PC-9 (cell line): ENCODE results near the gene LIN9. TPM values are rescaled to one million over a fixed set of nuclear protein-coding genes. Genes with fewer than 3 reads are reported as not detected.

ENCODE experiments used
- BruUV-seq: library from RNA; stranded (reverse); fragments of 400-500 nt; replicated peaks from 2 replicates; lab custom pipeline; 2021; lab: Mats Ljungman, UMichigan
- CTCF ChIA-PET: fragments of 300-600 bp; sonication (Branson Sonifier 250); formaldehyde crosslinking; loops from one replicate; lab custom pipeline; 2022; ENCODE audit warnings: antibody characterized with exemption; lab: Charles Lee
- POLR2A ChIA-PET: fragments of 300-600 bp; sonication (Branson Sonifier 250); formaldehyde crosslinking; loops from one replicate; lab custom pipeline; 2022; ENCODE audit warnings: antibody characterized with exemption; ENCODE audit not compliant: unreplicated experiment; lab: Charles Lee
- DNase-seq, 2 experiments: peaks; one replicate each; pipeline versions ENCODE4 v3.0.0 to v3.0.0-alpha.2; 2015 to 2022; ENCODE audit warnings: mixed read lengths in 1 of 2
- H2AFZ ChIP-seq: fragments of 200-600 bp; sonication (generic); 2 replicates; pipeline ENCODE4 v1.8.1; 2017; ENCODE audit warnings: antibody characterized with exemption
- H3F3A ChIP-seq: fragments of 200-600 bp; sonication (generic); 2 replicates; pipeline ENCODE4 v1.8.1; 2017; ENCODE audit warnings: antibody characterized with exemption, mild to moderate bottlenecking, low read depth; ENCODE audit not compliant: insufficient read depth
- H3K27ac ChIP-seq: fragments of 200-600 bp; sonication (generic); 2 replicates; pipeline ENCODE4 v1.6.1; 2016; ENCODE audit warnings: mixed run types
- H3K27me3 ChIP-seq: fragments of 200-600 bp; sonication (generic); 2 replicates; pipeline ENCODE4 v1.6.1; 2016; ENCODE audit warnings: low read depth, mixed run types; ENCODE audit not compliant: insufficient read depth
- H3K36me3 ChIP-seq: fragments of 200-600 bp; sonication (generic); 2 replicates; pipeline ENCODE4 v1.6.1; 2016; ENCODE audit warnings: low read depth, mixed run types
- H3K4me1 ChIP-seq: fragments of 200-600 bp; sonication (generic); replicated peaks from 2 replicates; pipeline ENCODE4 v1.6.1; 2016; ENCODE audit warnings: mixed run types; ENCODE audit not compliant: insufficient read depth
- H3K4me2 ChIP-seq: fragments of 200-600 bp; sonication (generic); 2 replicates; pipeline ENCODE4 v1.6.1; 2017; ENCODE audit warnings: mixed run types
- H3K4me3 ChIP-seq: fragments of 200-600 bp; sonication (generic); 2 replicates; pipeline ENCODE4 v1.6.1; 2016; ENCODE audit warnings: mixed run types
- H3K79me2 ChIP-seq: fragments of 200-600 bp; sonication (generic); 2 replicates; pipeline ENCODE4 v1.6.1; 2017; ENCODE audit warnings: low read depth, mixed run types
- H3K9me2 ChIP-seq: fragments of 200-600 bp; sonication (generic); 2 replicates; pipeline ENCODE4 v1.8.1; 2017; ENCODE audit warnings: mild to moderate bottlenecking; ENCODE audit not compliant: insufficient read depth
- H3K9me3 ChIP-seq: fragments of 200-600 bp; sonication (generic); 2 replicates; pipeline ENCODE4 v1.8.1; 2016; ENCODE audit warnings: low read depth; ENCODE audit not compliant: insufficient read depth
- H4K20me1 ChIP-seq: fragments of 200-600 bp; sonication (generic); 2 replicates; pipeline ENCODE4 v1.8.1; 2017; ENCODE audit not compliant: insufficient read depth
- EZH2 ChIP-seq: fragments of 200-600 bp; sonication (generic); IDR thresholded peaks from 2 replicates; pipeline ENCODE4 v1.8.0; 2017; ENCODE audit warnings: antibody characterized with exemption, low read depth
- intact Hi-C: fragments of 100-400 bp; cut with micrococcal nuclease; formaldehyde crosslinking; loops from one replicate; pipeline ENCODE4 v1.10.0; 2022; ENCODE audit not compliant: unreplicated experiment
- total RNA-seq: library from RNA; stranded (reverse); gene quantifications from 2 replicates; pipeline ENCODE4 v1.2.3, GENCODE V29; 2021
- TF ChIP-seq, protein P1 (sequence below): fragments of 200-600 bp; sonication (generic); conservative IDR thresholded peaks from 2 replicates; pipeline ENCODE4 v1.6.1; 2017; ENCODE audit warnings: mixed run types, antibody characterized with exemption, mild to moderate bottlenecking, moderate library complexity

Gene LIN9
- total RNA-seq, 1 experiment from 2014 or later = 12.1 TPM

DNA sequence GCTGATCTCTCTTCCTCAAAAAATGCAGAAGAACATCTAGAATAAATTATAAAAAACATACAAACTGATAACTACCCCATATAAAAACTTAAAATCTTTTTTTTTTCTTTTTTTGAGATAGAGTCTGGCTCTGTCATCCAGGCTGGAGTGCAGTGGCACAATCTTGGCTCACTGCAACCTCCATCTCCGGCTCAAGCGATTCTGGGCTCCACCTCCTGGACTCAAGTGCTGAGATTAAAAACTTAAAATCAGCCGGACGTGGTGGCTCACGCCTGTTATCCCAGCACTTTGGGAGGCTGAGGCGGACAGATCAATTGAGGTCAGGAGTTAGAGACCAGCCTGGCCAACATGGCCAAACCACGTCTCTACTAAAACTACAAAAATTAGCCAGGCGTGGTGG is 31.1 kb downstream of the LIN9 start:
- no peaks in the 10 kb centered on the region for H3K79me2 ChIP-seq
- H3K27ac ChIP-seq = no peak overlapping the region
- no peak overlapping the region for H3K4me2 ChIP-seq
- no TSS peak for BruUV-seq
- DNase-seq = no peak
- intact Hi-C loops = loop anchor here (10.0 kb wide), 1 partner anchor 213 kb away; the partner anchor contains the start of gene H3-3A
- peaks cover 7% of the 10 kb centered on the region; the same call in 1 of the 2 replicates for H3F3A ChIP-seq
- no peaks in the 10 kb centered on the region for H3K27me3 ChIP-seq
- H3K36me3 ChIP-seq = peaks cover 11% of the 10 kb centered on the region; the same call in 1 of the 2 replicates
- ChIA-PET POLR2A (no interaction called here), CTCF (no interaction called here)
- no peaks in the 10 kb centered on the region for H3K9me3 ChIP-seq
- TF ChIP-seq EZH2 = no peak
- TF ChIP-seq, protein P1, sequence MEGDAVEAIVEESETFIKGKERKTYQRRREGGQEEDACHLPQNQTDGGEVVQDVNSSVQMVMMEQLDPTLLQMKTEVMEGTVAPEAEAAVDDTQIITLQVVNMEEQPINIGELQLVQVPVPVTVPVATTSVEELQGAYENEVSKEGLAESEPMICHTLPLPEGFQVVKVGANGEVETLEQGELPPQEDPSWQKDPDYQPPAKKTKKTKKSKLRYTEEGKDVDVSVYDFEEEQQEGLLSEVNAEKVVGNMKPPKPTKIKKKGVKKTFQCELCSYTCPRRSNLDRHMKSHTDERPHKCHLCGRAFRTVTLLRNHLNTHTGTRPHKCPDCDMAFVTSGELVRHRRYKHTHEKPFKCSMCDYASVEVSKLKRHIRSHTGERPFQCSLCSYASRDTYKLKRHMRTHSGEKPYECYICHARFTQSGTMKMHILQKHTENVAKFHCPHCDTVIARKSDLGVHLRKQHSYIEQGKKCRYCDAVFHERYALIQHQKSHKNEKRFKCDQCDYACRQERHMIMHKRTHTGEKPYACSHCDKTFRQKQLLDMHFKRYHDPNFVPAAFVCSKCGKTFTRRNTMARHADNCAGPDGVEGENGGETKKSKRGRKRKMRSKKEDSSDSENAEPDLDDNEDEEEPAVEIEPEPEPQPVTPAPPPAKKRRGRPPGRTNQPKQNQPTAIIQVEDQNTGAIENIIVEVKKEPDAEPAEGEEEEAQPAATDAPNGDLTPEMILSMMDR = no peak
- H3K4me3 ChIP-seq = no peak overlapping the region
- H3K4me1 ChIP-seq = no peaks in the 10 kb centered on the region
- H2AFZ ChIP-seq = no peak overlapping the region
- no peaks in the 10 kb centered on the region for H4K20me1 ChIP-seq
- no peaks in the 10 kb centered on the region for H3K9me2 ChIP-seq

DNA sequence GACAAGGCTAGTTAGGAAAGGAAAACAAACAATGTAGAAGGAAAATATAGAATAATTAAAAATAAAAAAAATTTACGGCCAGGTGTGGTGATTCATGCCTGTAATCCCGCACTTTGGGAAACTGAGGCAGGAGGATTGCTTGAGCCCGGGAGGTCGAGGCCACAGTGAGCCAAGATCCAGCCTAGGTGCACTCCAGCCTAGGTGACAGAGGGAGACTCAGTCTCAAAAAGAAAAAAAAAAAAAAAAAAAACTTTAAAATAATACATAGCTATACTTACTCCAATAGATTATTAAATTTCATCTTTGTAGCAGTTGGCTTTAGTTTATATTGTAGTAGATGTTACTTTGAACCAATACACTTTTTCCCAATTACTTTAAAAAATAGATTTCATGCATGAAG is 32.0 kb downstream of the LIN9 start:
- ChIA-PET POLR2A (interaction anchor here (0.6 kb wide), 1 partner anchor 48 kb away, joined by 3 read pairs; no protein-coding TSS in a partner anchor), CTCF (interaction anchor here (0.7 kb wide), 1 partner anchor 968 kb away, joined by 15 read pairs; no protein-coding TSS in a partner anchor)
- H3K4me1 ChIP-seq = no peaks in the 10 kb centered on the region
- H4K20me1 ChIP-seq = no peaks in the 10 kb centered on the region
- no TSS peak for BruUV-seq
- intact Hi-C loops = loop anchor here (10.0 kb wide), 1 partner anchor 212 kb away; the partner anchor contains the start of gene H3-3A
- DNase-seq = no peak
- H3K79me2 ChIP-seq = no peaks in the 10 kb centered on the region
- no peak overlapping the region for H2AFZ ChIP-seq
- no peak overlapping the region for H3K4me2 ChIP-seq
- no peaks in the 10 kb centered on the region for H3K27me3 ChIP-seq
- no peak overlapping the region for H3K27ac ChIP-seq
- peaks cover 7% of the 10 kb centered on the region; the same call in 1 of the 2 replicates for H3F3A ChIP-seq
- peaks cover 11% of the 10 kb centered on the region; the same call in 1 of the 2 replicates for H3K36me3 ChIP-seq
- H3K4me3 ChIP-seq = no peak overlapping the region
- no peaks in the 10 kb centered on the region for H3K9me3 ChIP-seq
- no peaks in the 10 kb centered on the region for H3K9me2 ChIP-seq
- no peak for TF ChIP-seq EZH2
- TF ChIP-seq, protein P1 = no peak

DNA sequence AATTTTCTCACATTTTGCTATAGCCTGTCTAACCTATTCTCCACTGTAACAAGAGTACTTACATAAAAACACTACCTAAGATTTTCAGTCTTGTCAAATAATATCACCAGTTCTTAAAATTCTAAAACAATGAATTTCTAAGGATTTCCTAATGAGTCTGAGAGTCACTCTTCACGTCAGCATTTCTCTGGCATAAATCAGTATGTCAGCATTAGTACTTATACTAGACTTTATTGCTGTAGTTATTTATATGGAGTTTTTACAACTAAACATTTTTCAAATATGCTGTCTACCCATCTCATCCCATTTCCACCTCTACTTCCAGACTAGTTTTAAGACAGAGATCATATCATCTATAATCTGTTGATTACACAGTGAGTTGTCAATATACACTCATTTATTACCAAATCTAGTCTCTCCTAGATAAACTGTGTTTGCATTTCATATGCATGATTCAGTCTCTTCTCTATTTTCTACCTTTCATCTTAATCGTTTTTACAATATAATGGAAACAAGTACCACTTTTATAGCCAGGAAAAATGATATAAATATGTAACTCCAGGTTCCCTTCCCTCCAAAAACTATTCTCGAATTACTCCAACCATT is 32.8 kb downstream of the LIN9 start:
- Histone ChIP-seq H3K27me3 (no peaks in the 10 kb centered on the region), H3K9me3 (no peaks in the 10 kb centered on the region), H3K36me3 (peaks cover 11% of the 10 kb centered on the region; the same call in 1 of the 2 replicates), H3K9me2 (no peaks in the 10 kb centered on the region), H4K20me1 (no peaks in the 10 kb centered on the region), H3K4me3 (no peak overlapping the region), H2AFZ (no peak overlapping the region), H3F3A (peaks cover 13% of the 10 kb centered on the region), H3K79me2 (no peaks in the 10 kb centered on the region), H3K4me2 (no peak overlapping the region), H3K27ac (no peak overlapping the region), H3K4me1 (no peaks in the 10 kb centered on the region)
- DNase-seq = no peak
- TF ChIP-seq EZH2 = no peak
- TF ChIP-seq, protein P1 = no peak
- POLR2A ChIA-PET = no interaction called here
- BruUV-seq = no TSS peak
- intact Hi-C loops = loop anchor here (10.0 kb wide), 1 partner anchor 211 kb away; the partner anchor contains the start of gene H3-3A
- CTCF ChIA-PET = no interaction called here
